Endothelial cell (in vitro differentiated cells): ENCODE data around the gene SEMA6B. TPM values are rescaled to one million over a fixed set of nuclear protein-coding genes. Genes with fewer than 3 reads are reported as not detected.
A peak's percentile ranks its signal among the peaks of the same experiment; 100 is the strongest.

Experiments used
- DNase-seq: peaks from one replicate; pipeline ENCODE4 v3.0.0; 2021; ENCODE audit warnings: low spot score
- H3K27ac Mint-ChIP-seq: one replicate; pipeline ENCODE4 v1.8.0; 2021; ENCODE audit warnings: mixed read lengths, inconsistent platforms; ENCODE audit not compliant: unreplicated experiment
- H3K27me3 Mint-ChIP-seq: one replicate; pipeline ENCODE4 v1.8.0; 2021; ENCODE audit warnings: mild to moderate bottlenecking, moderate library complexity, mixed read lengths, inconsistent platforms; ENCODE audit not compliant: unreplicated experiment
- H3K36me3 Mint-ChIP-seq: one replicate; pipeline ENCODE4 v1.8.0; 2021; ENCODE audit warnings: mild to moderate bottlenecking, low read depth, mixed read lengths, inconsistent platforms; ENCODE audit not compliant: unreplicated experiment
- H3K4me1 Mint-ChIP-seq: one replicate; pipeline ENCODE4 v1.8.0; 2021; ENCODE audit warnings: mild to moderate bottlenecking, mixed read lengths, inconsistent platforms; ENCODE audit not compliant: unreplicated experiment
- H3K4me3 Mint-ChIP-seq: one replicate; pipeline ENCODE4 v1.8.0; 2021; ENCODE audit warnings: mild to moderate bottlenecking, mixed read lengths, inconsistent platforms; ENCODE audit not compliant: unreplicated experiment
- H3K9me3 Mint-ChIP-seq: one replicate; pipeline ENCODE4 v1.8.0; 2021; ENCODE audit warnings: mixed read lengths, inconsistent platforms; ENCODE audit not compliant: unreplicated experiment
- total RNA-seq: library from RNA; stranded (reverse); fragmentation: NEBNext Ultra II Directional; extraction: Animal tissue kit (Norgen Biotek cat#: 25700); gene quantifications from one replicate; pipeline ENCODE4 v1.2.1, GENCODE V29; 2021; ENCODE audit not compliant: unreplicated experiment
- TF ChIP-seq, protein P1 (sequence below): fragments of 200-600 bp; sonication (generic); IDR thresholded peaks from one replicate; pipeline ENCODE4 v1.5.0; 2021; ENCODE audit warnings: antibody characterized with exemption; ENCODE audit not compliant: unreplicated experiment

The SEMA6B gene
- total RNA-seq, 1 donor from 2014 or later: 43.7 TPM

- H3K27me3 Mint-ChIP-seq: peaks cover 10% of the 10 kb centered on the region
- H3K36me3 Mint-ChIP-seq: no peaks in the 10 kb centered on the region
- no peak overlapping the region for H3K4me3 Mint-ChIP-seq
- no peak overlapping the region for H3K27ac Mint-ChIP-seq
- H3K4me1 Mint-ChIP-seq: no peaks in the 10 kb centered on the region
- no peaks in the 10 kb centered on the region for H3K9me3 Mint-ChIP-seq
- DNase-seq: no peak
- TF ChIP-seq, protein P1, sequence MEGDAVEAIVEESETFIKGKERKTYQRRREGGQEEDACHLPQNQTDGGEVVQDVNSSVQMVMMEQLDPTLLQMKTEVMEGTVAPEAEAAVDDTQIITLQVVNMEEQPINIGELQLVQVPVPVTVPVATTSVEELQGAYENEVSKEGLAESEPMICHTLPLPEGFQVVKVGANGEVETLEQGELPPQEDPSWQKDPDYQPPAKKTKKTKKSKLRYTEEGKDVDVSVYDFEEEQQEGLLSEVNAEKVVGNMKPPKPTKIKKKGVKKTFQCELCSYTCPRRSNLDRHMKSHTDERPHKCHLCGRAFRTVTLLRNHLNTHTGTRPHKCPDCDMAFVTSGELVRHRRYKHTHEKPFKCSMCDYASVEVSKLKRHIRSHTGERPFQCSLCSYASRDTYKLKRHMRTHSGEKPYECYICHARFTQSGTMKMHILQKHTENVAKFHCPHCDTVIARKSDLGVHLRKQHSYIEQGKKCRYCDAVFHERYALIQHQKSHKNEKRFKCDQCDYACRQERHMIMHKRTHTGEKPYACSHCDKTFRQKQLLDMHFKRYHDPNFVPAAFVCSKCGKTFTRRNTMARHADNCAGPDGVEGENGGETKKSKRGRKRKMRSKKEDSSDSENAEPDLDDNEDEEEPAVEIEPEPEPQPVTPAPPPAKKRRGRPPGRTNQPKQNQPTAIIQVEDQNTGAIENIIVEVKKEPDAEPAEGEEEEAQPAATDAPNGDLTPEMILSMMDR: no peak
Measured at GRCh38 chr19:4602173-4602788, 42.8 kb upstream of the SEMA6B start.

DNA sequence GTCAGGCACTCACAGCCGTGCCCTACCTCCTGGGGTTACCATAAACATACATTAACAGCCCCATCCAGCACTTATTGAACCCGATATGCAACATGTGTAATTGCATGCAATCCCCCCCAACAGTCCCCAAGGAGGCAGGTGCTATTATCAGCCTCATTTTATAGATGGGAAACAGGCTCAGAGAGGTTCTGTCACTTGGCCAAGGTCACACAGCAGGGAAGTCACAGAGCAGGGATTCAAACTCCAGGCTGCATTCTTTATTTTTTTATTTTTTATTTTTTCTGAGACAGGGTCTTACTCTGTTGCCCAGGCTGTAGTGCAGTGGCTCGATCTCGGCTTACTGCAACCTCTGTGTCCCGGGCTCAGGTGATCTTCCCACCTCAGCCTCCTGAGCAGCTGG, 41.4 kb upstream of the SEMA6B start:
- H3K27me3 Mint-ChIP-seq: peaks cover 14% of the 10 kb centered on the region
- H3K27ac Mint-ChIP-seq: no peak overlapping the region
- H3K4me3 Mint-ChIP-seq: no peak overlapping the region
- TF ChIP-seq, protein P1: no peak
- DNase-seq: no peak
- no peaks in the 10 kb centered on the region for H3K4me1 Mint-ChIP-seq
- H3K9me3 Mint-ChIP-seq: no peaks in the 10 kb centered on the region
- no peaks in the 10 kb centered on the region for H3K36me3 Mint-ChIP-seq

- DNase-seq: no peak
- H3K27me3 Mint-ChIP-seq: peaks cover 16% of the 10 kb centered on the region
- H3K9me3 Mint-ChIP-seq: no peaks in the 10 kb centered on the region
- H3K4me3 Mint-ChIP-seq: no peak overlapping the region
- no peak overlapping the region for H3K27ac Mint-ChIP-seq
- no peaks in the 10 kb centered on the region for H3K36me3 Mint-ChIP-seq
- H3K4me1 Mint-ChIP-seq: no peaks in the 10 kb centered on the region
- TF ChIP-seq, protein P1: no peak
Measured at GRCh38 chr19:4600082-4600481, 40.6 kb upstream of the SEMA6B start.

DNA sequence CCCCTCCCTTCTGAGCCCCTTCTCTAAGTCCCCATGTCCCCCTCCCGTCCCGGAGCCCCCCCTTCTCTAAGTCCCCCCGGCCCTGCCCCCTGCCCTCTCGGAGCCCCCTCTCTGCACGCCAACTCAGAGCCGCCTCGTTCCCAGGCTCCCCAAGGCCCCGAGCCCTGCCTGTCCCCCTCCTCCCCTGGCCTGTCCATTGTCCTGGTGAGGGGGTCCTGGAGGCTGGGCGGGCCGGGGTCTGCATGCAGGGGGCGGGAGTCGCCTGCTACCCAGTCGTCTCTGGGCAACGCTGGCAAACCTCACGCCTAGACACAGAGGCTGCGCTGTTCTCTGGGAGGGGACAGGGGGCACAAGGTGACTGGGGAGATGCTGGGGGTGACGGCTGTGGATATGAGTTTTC, 39.2 kb upstream of the SEMA6B start:
- TF ChIP-seq, protein P1: no peak
- no peaks in the 10 kb centered on the region for H3K4me1 Mint-ChIP-seq
- no peaks in the 10 kb centered on the region for H3K9me3 Mint-ChIP-seq
- H3K4me3 Mint-ChIP-seq: no peak overlapping the region
- peaks cover 19% of the 10 kb centered on the region for H3K27me3 Mint-ChIP-seq
- no peak overlapping the region for H3K27ac Mint-ChIP-seq
- no peaks in the 10 kb centered on the region for H3K36me3 Mint-ChIP-seq
- DNase-seq: no peak

DNA sequence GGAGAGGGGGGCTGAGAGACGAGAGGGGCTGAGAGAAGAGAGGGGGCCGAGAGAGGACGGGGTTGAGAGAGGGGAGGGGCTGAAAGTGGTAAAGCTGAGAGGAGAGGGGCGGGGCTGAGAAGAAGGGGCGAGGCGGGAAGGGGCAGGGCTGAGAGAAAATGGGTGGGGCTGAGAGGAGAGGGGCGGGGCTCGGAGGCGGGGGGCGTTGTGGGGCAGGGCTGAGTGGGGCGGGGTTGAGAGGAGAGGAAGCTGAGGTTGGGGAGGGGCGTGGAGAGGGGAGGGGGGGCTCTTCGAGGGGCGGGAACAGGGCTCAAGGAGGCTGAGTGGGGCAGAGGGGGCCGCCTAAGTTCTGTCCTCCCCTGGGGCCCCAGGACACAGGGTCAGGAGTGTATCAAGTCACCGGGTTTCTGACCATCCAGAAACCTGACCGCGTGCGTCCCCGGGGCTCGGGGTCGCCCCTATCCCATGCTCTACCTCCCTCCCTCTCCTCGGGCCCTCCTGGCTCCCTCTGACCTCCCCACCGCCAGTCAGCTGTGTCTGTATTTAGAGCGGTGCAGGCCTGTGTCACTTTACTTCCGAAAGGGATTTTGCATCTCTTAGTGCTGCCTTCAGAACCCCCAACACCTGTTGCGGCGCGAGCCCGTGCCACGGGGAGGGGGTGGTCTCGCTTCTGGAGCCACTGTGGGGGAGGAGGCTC, 38.6 kb upstream of the SEMA6B start:
- Mint-ChIP-seq H3K27ac (no peak overlapping the region), H3K4me3 (no peak overlapping the region), H3K9me3 (no peaks in the 10 kb centered on the region), H3K4me1 (no peaks in the 10 kb centered on the region), H3K27me3 (peaks cover 19% of the 10 kb centered on the region), H3K36me3 (no peaks in the 10 kb centered on the region)
- TF ChIP-seq, protein P1: no peak
- DNase-seq: peak; percentile 60
